Esophagus (tissue), 2 donors: ENCODE data around the gene FAM200C. TPM values are rescaled to one million over a fixed set of nuclear protein-coding genes. Genes with fewer than 3 reads are reported as not detected.

Source experiments
- H3K27ac ChIP-seq, 2 donors: one replicate each; pipeline ENCODE4 v1.5.1; 2013; ENCODE audit warnings: low read depth in 2 of 2, mild to moderate bottlenecking in 2 of 2, inconsistent platforms in 1 of 2, low read length in 1 of 2, moderate library complexity in 1 of 2
- H3K27me3 ChIP-seq, 2 donors: one replicate each; pipeline ENCODE4 v1.6.1; 2013; ENCODE audit warnings: low read length in 2 of 2, control low read depth in 1 of 2, mild to moderate bottlenecking in 1 of 2; ENCODE audit not compliant: insufficient read depth in 2 of 2, control insufficient read depth in 1 of 2
- H3K36me3 ChIP-seq, 2 donors: one replicate each; pipeline ENCODE4 v1.6.1; 2013; ENCODE audit warnings: low read length in 1 of 2; ENCODE audit not compliant: control insufficient read depth in 2 of 2, insufficient read depth in 2 of 2
- H3K4me1 ChIP-seq, 2 donors: one replicate each; pipeline ENCODE4 v1.6.1; 2013; ENCODE audit warnings: low read length in 1 of 2; ENCODE audit not compliant: control insufficient read depth in 2 of 2, insufficient read depth in 2 of 2
- H3K4me3 ChIP-seq, 2 donors: one replicate each; pipeline ENCODE4 v1.5.1; 2013; ENCODE audit warnings: low read length in 2 of 2, mild to moderate bottlenecking in 2 of 2, low read depth in 1 of 2, moderate library complexity in 1 of 2
- H3K9me3 ChIP-seq, 2 donors: one replicate each; pipeline ENCODE4 v1.6.1; 2013; ENCODE audit warnings: mild to moderate bottlenecking in 2 of 2, low read depth in 1 of 2, low read length in 1 of 2, moderate library complexity in 1 of 2; ENCODE audit not compliant: control insufficient read depth in 2 of 2, insufficient read depth in 1 of 2
- WGBS, 2 donors: extraction: QIAGEN DNeasy Blood & Tissue Kit; methylation state at CpG; one replicate each; pipeline ENCODE4 v1.1.7; 2013; 5-methylcytosine and 5-hydroxymethylcytosine counted together
- polyA plus RNA-seq, 2 donors: library from polyadenylated mRNA; stranded (reverse); fragments of 200-250 nt; gene quantifications; one replicate each; pipeline ENCODE4 v1.2.3, GENCODE V29; 2013
- donor health status: healthy with polysubstance abuse.
- donor health status: Bipolar disorder and iron deficiency.

Gene FAM200C
- polyA plus RNA-seq, 2 donors = 0.93 to 1.9 TPM

DNA sequence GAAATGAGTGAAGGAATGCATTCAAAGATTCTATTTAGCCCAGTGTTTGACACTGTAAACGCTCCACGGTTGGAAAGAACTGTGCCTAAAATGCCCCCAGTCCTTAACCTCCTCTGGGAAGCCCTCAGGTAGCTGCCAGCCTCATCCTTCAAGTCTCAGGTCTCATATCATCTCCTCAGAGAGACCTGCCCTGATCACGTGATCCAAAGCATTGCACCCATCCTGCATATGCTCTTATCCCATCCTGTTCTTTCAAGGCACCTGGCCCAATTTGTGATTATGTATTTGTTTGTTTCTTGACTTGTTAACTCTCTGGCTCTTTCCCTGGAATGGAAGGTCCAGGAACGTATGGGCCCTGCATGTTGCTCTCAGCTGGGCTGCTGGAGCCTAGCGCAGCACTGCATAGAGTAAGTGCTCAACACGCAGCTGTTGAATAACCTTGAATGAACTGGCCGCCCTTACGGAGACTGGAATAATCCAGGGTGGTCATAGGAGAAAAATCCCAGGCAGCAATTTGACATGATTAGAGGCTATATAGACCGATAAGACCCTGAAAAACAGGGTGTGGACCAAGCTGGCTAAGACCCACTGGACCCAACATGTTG, 38.1 kb downstream of the FAM200C start:
- 84 to 92% methylated on average over 9 of the region's 9 CpGs for WGBS, 2 donors

DNA sequence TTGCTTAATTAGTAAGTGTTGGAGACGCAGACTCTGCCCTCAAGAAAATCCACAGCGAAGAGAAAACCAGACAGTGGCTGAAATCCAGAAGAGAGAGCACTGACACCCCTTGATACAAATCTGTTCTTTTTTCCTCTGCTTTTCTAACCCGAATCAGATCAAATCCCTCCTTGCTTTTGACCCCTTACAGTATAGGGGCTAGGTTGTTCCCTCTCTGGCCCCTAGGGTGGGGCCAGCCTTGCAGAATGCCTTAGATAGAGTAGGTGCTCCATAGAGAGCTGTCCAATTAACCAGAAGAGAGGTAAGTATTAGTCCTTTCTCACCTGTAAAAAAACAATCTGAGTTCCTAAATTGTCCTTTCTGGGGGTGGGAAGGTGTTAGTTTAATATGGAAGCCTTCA, 39.5 kb downstream of the FAM200C start:
- no peak overlapping the region for H3K4me3 ChIP-seq
- no peaks in the 10 kb centered on the region for H3K4me1 ChIP-seq
- no peaks in the 10 kb centered on the region for H3K9me3 ChIP-seq
- H3K27ac ChIP-seq = peak overlapping the region in 1 of 2 donors; percentile 14
- no peaks in the 10 kb centered on the region for H3K36me3 ChIP-seq
- no peaks in the 10 kb centered on the region for H3K27me3 ChIP-seq
- 40 to 53% methylated on average over 3 of the region's 3 CpGs for WGBS, 2 donors

More for the DNA sequence above, 38.1 kb downstream of the FAM200C start:
- H3K9me3 ChIP-seq = no peaks in the 10 kb centered on the region
- H3K4me1 ChIP-seq = no peaks in the 10 kb centered on the region
- H3K4me3 ChIP-seq = no peak overlapping the region
- no peaks in the 10 kb centered on the region for H3K27me3 ChIP-seq
- H3K36me3 ChIP-seq = no peaks in the 10 kb centered on the region
- H3K27ac ChIP-seq = no peak overlapping the region

- 33 to 48% methylated on average over 4 of the region's 4 CpGs for WGBS, 2 donors
- H3K4me1 ChIP-seq = no peaks in the 10 kb centered on the region
- no peak overlapping the region for H3K4me3 ChIP-seq
- peak overlapping the region in 1 of 2 donors; percentile 14 for H3K27ac ChIP-seq
- no peaks in the 10 kb centered on the region for H3K9me3 ChIP-seq
- H3K27me3 ChIP-seq = no peaks in the 10 kb centered on the region
- H3K36me3 ChIP-seq = no peaks in the 10 kb centered on the region
These were observed 40.0 kb downstream of the FAM200C start for GRCh38 chr5:160359816-160360215.

DNA sequence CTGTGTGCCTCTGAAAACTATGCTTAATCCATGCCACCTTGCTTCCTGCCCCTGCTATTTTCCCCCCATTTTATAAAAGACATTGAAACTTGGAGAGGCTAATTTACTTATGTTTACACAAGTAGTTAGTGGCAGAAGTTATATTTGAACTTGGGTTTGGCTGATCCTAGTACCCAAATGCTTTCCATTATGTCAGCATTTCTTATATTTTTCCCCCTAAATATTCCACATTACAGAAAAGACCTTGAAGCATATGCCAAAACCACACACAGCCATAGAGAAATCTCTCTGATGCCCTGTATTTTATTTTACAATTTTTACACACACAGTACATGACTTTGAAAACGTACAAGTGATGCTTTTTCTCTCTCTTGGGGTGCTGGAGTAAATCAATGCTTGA, 40.6 kb downstream of the FAM200C start:
- Histone ChIP-seq H3K27me3 (no peaks in the 10 kb centered on the region), H3K9me3 (no peaks in the 10 kb centered on the region), H3K27ac (no peak overlapping the region), H3K4me3 (no peak overlapping the region), H3K36me3 (no peaks in the 10 kb centered on the region), H3K4me1 (no peaks in the 10 kb centered on the region)
- 0 to 33% methylated on average over 1 of the region's 1 CpG for WGBS, 2 donors

GRCh38 chr5:160357861-160358411, 41.9 kb downstream of the FAM200C start:
- H3K4me3 ChIP-seq = no peak overlapping the region
- H3K27me3 ChIP-seq = no peaks in the 10 kb centered on the region
- H3K4me1 ChIP-seq = no peaks in the 10 kb centered on the region
- no peaks in the 10 kb centered on the region for H3K9me3 ChIP-seq
- 53 to 55% methylated on average over 7 of the region's 7 CpGs for WGBS, 2 donors
- H3K36me3 ChIP-seq = no peaks in the 10 kb centered on the region
- peak overlapping the region; percentile 23 to 81 for H3K27ac ChIP-seq

GRCh38 chr5:160357394-160357793, 42.5 kb downstream of the FAM200C start:
- Histone ChIP-seq H3K27me3 (no peaks in the 10 kb centered on the region), H3K36me3 (no peaks in the 10 kb centered on the region), H3K4me3 (no peak overlapping the region), H3K4me1 (no peaks in the 10 kb centered on the region), H3K27ac (peak overlapping the region in 1 of 2 donors; percentile 23), H3K9me3 (no peaks in the 10 kb centered on the region)
- 67 to 74% methylated on average over 7 of the region's 7 CpGs for WGBS, 2 donors

- no peak overlapping the region for H3K27ac ChIP-seq
- 59 to 65% methylated on average over 7 of the region's 7 CpGs for WGBS, 2 donors
- no peaks in the 10 kb centered on the region for H3K4me1 ChIP-seq
- no peak overlapping the region for H3K4me3 ChIP-seq
- H3K9me3 ChIP-seq = no peaks in the 10 kb centered on the region
- H3K36me3 ChIP-seq = no peaks in the 10 kb centered on the region
- H3K27me3 ChIP-seq = no peaks in the 10 kb centered on the region
These were observed 43.1 kb downstream of the FAM200C start for GRCh38 chr5:160356550-160357347.

- 91 to 93% methylated on average over 14 of the region's 14 CpGs for WGBS, 2 donors
- Histone ChIP-seq H3K27ac (no peak overlapping the region), H3K36me3 (no peaks in the 10 kb centered on the region), H3K9me3 (no peaks in the 10 kb centered on the region), H3K4me3 (no peak overlapping the region), H3K27me3 (no peaks in the 10 kb centered on the region), H3K4me1 (no peaks in the 10 kb centered on the region)
These were observed 45.2 kb downstream of the FAM200C start for GRCh38 chr5:160354666-160355065.

- no peak overlapping the region for H3K4me3 ChIP-seq
- H3K4me1 ChIP-seq = no peaks in the 10 kb centered on the region
- no peak overlapping the region for H3K27ac ChIP-seq
- WGBS, 2 donors = 81 to 84% methylated on average over 8 of the region's 8 CpGs
- no peaks in the 10 kb centered on the region for H3K9me3 ChIP-seq
- H3K36me3 ChIP-seq = no peaks in the 10 kb centered on the region
- H3K27me3 ChIP-seq = no peaks in the 10 kb centered on the region
These were observed 46.5 kb downstream of the FAM200C start for GRCh38 chr5:160353379-160353778.
